HuH-7.5 (cell line): ENCODE data around the gene LRRN3.

Experiments
- DNase-seq: peaks from one replicate; pipeline ENCODE4 v3.0.0; 2011; ENCODE audit warnings: low spot score

Gene LRRN3

DNA sequence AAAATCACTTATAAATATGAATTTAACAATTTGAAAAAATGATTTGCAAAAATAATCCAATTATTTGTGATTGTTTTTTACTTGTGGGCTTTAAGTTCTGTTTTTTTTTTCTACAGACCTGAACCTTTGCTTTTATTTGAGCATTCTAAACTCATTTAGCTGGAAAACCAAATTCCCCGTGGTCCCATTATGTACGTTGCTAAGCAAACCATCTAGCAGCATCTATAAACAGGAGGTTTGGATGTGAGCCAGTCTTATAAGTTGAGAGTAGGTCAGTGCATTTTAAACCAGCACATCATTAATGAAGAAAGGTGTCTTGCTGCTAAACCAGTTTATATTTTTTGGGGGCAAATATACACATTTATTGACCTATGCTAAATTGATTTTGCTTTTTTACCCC is 77.3 kb downstream of the LRRN3 start:
- no peak for DNase-seq

GRCh38 chr7:111172564-111173257 is 81.8 kb downstream of the LRRN3 start:
- DNase-seq = no peak

- no peak for DNase-seq
Observed at GRCh38 chr7:111173528-111173927, 82.6 kb downstream of the LRRN3 start.

DNA sequence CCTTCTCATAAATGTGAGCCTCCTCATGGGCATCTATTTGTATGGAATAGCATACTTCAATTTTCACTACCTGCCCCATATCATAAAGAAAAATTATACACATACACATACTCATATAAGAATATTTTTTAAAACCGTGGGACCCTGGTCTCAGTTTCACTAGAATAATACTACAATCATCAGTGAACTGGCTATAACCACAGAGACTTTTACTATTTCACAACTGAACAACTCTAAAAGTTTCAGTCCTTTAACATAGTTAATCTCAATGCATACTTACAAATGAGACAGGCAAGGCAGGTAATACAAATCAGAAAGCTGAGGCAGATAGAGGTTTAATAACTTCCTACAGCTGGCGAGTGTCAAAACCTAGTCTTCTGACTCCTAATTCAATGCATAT is 83.1 kb downstream of the LRRN3 start:
- DNase-seq = no peak

- DNase-seq = no peak
Observed at GRCh38 chr7:111174510-111174909, 83.6 kb downstream of the LRRN3 start.
